SU-DHL-6 (cell line): ENCODE data around the gene USP12.

Source experiments
- H2AFZ ChIP-seq: fragments of 200-600 bp; sonication (generic); 2 replicates; pipeline ENCODE4 v1.6.1; 2014; ENCODE audit warnings: low read depth, mild to moderate bottlenecking, moderate library complexity, mixed read lengths, antibody characterized with exemption, low read length; ENCODE audit not compliant: severe bottlenecking
- H3F3A ChIP-seq: fragments of 200-600 bp; shearing (Covaris generic); 2 replicates; pipeline ENCODE4 v1.6.0; 2016; ENCODE audit warnings: antibody characterized with exemption, mild to moderate bottlenecking; ENCODE audit not compliant: insufficient read depth
- H3K27ac ChIP-seq: fragments of 200-600 bp; sonication (generic); 2 replicates; pipeline ENCODE4 v1.5.1; 2016; ENCODE audit warnings: low read depth, mild to moderate bottlenecking, low read length, moderate library complexity, mixed read lengths
- H3K27me3 ChIP-seq: fragments of 200-600 bp; sonication (generic), shearing (Covaris generic); 2 replicates; pipeline ENCODE4 v1.6.0; 2014; ENCODE audit warnings: mild to moderate bottlenecking, low read length
- H3K36me3 ChIP-seq: fragments of 200-600 bp; sonication (generic); 2 replicates; pipeline ENCODE4 v1.6.1; 2014; ENCODE audit warnings: mild to moderate bottlenecking, low read length, mixed read lengths
- H3K4me2 ChIP-seq: fragments of 300-600, 200-600 bp; shearing (Covaris generic), sonication (generic); 2 replicates; pipeline ENCODE4 v1.6.0; 2014; ENCODE audit warnings: low read length, low read depth, mild to moderate bottlenecking; ENCODE audit not compliant: poor library complexity, severe bottlenecking
- H3K4me3 ChIP-seq: fragments of 200-600 bp; sonication (generic); 2 replicates; pipeline ENCODE4 v1.5.1; 2014; ENCODE audit warnings: antibody characterized with exemption, low read length, mild to moderate bottlenecking, mixed read lengths; ENCODE audit not compliant: insufficient read depth, poor library complexity, severe bottlenecking
- H3K79me2 ChIP-seq: fragments of 200-600 bp; sonication (generic); 2 replicates; pipeline ENCODE4 v1.6.1; 2014; ENCODE audit warnings: mild to moderate bottlenecking, low read length, moderate library complexity; ENCODE audit not compliant: insufficient read depth
- H3K9ac ChIP-seq: fragments of 200-600 bp; sonication (generic); 2 replicates; pipeline ENCODE4 v1.7.0; 2014; ENCODE audit warnings: mild to moderate bottlenecking, low read length
- H3K9me2 ChIP-seq: fragments of 200-600 bp; sonication (generic); replicated peaks from 2 replicates; pipeline ENCODE4 v1.6.1; 2014; ENCODE audit warnings: low read length; ENCODE audit not compliant: insufficient read depth
- H3K9me3 ChIP-seq: fragments of 200-600 bp; sonication (generic); 2 replicates; pipeline ENCODE4 v1.6.1; 2014; ENCODE audit warnings: low read length, mixed read lengths; ENCODE audit not compliant: insufficient read depth
- H4K20me1 ChIP-seq: fragments of 200-600 bp; sonication (generic); 2 replicates; pipeline ENCODE4 v1.6.1; 2014; ENCODE audit warnings: low read depth, mild to moderate bottlenecking, antibody characterized with exemption, low read length, moderate library complexity, mixed read lengths
- EZH2phosphoT487 ChIP-seq: fragments of 200-600 bp; sonication (generic), shearing (Covaris generic); conservative IDR thresholded peaks from 2 replicates; pipeline ENCODE4 v1.6.1; 2018; ENCODE audit warnings: mild to moderate bottlenecking, antibody characterized with exemption, low read length, moderate library complexity, mixed read lengths
- TF ChIP-seq, protein P1 (sequence below): fragments of 200-600 bp; sonication (generic); IDR thresholded peaks from one replicate; pipeline ENCODE4 v1.5.1; 2017; ENCODE audit warnings: antibody characterized with exemption, mild to moderate bottlenecking, low read length, moderate library complexity; ENCODE audit not compliant: insufficient read depth, poor library complexity, severe bottlenecking

USP12 gene

DNA sequence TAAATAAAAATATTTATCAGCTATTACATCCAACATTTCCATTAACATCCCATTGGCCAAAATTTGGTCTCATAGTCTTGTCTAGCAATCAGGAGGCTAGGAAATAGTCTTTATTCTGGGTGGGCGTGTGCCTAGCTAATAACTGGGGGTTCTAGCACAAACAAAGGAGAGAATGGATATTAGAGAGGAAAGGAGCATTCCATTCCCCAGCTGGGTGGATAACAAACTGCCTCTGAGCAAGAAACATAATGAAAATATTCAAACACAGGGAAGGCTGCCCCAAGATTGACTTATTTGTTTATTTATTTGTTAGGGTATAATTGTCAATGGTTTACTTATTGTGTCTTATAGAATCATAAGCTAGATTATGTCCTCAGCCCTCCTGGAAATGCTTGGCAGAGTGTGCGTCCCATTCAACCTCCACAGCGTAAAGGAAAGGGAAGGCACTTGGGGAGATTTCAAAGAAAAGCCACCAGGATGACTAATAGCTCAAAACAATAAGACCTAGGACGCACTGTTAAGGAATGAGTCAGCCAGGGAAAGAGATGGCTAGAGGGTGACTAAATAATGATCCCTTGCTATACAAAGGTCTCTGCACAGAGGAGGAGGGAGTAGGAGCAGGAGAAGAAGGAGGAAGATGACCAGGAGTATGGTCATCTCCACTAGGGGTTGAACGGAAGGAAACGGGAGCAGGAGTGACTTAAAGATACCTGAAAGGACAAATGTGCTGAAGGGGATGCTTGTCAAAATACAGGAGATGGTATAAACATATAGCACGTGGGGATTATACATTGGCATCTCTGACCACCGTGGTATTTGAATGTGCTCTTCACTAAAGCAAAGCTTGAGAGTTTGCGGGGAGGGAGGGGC lies 23.5 kb upstream of the USP12 start:
- Histone ChIP-seq H3K27me3 (no peaks in the 10 kb centered on the region), H3F3A (no peaks in the 10 kb centered on the region), H3K4me3 (no peak overlapping the region), H2AFZ (no peak overlapping the region), H3K36me3 (no peaks in the 10 kb centered on the region), H3K9me2 (no peaks in the 10 kb centered on the region), H3K9ac (no peak overlapping the region), H3K4me2 (no peak overlapping the region), H4K20me1 (no peaks in the 10 kb centered on the region), H3K9me3 (no peaks in the 10 kb centered on the region), H3K79me2 (no peaks in the 10 kb centered on the region), H3K27ac (no peak overlapping the region)
- no peak for TF ChIP-seq EZH2phosphoT487
- TF ChIP-seq, protein P1, sequence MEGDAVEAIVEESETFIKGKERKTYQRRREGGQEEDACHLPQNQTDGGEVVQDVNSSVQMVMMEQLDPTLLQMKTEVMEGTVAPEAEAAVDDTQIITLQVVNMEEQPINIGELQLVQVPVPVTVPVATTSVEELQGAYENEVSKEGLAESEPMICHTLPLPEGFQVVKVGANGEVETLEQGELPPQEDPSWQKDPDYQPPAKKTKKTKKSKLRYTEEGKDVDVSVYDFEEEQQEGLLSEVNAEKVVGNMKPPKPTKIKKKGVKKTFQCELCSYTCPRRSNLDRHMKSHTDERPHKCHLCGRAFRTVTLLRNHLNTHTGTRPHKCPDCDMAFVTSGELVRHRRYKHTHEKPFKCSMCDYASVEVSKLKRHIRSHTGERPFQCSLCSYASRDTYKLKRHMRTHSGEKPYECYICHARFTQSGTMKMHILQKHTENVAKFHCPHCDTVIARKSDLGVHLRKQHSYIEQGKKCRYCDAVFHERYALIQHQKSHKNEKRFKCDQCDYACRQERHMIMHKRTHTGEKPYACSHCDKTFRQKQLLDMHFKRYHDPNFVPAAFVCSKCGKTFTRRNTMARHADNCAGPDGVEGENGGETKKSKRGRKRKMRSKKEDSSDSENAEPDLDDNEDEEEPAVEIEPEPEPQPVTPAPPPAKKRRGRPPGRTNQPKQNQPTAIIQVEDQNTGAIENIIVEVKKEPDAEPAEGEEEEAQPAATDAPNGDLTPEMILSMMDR: no peak

GRCh38 chr13:27194209-27194608 lies 22.6 kb upstream of the USP12 start:
- H3K9me3 ChIP-seq: no peaks in the 10 kb centered on the region
- no peaks in the 10 kb centered on the region for H3K27me3 ChIP-seq
- H3F3A ChIP-seq: no peaks in the 10 kb centered on the region
- no peak overlapping the region for H3K4me3 ChIP-seq
- H3K36me3 ChIP-seq: no peaks in the 10 kb centered on the region
- H3K9me2 ChIP-seq: no peaks in the 10 kb centered on the region
- H3K27ac ChIP-seq: no peak overlapping the region
- no peak overlapping the region for H2AFZ ChIP-seq
- H3K9ac ChIP-seq: no peak overlapping the region
- H4K20me1 ChIP-seq: no peaks in the 10 kb centered on the region
- no peak overlapping the region for H3K4me2 ChIP-seq
- TF ChIP-seq EZH2phosphoT487: no peak
- TF ChIP-seq, protein P1: no peak
- no peaks in the 10 kb centered on the region for H3K79me2 ChIP-seq

DNA sequence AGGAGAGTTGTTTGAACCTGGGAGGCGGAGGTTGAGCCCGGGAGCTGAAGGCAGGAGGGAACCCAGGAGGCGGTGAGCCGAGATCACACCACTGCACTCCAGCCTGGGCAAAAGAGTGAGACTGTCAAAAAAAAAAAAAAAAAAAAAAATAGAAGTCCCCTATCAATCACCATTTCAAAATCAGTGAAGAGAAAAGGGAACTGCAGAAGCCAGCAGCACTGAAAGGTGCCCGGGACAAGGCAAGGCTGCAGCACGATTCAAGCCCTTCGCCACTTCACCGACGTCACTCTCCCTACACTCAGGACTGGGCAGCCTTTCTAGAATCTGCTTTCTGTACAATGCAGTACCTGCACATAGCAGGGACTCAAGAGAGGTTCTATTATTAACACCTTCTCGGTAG lies 21.9 kb upstream of the USP12 start:
- Histone ChIP-seq H3K9ac (no peak overlapping the region), H3K79me2 (no peaks in the 10 kb centered on the region), H3K27me3 (no peaks in the 10 kb centered on the region), H3K9me2 (no peaks in the 10 kb centered on the region), H3K36me3 (no peaks in the 10 kb centered on the region), H2AFZ (no peak overlapping the region), H3K4me2 (no peak overlapping the region), H3F3A (no peaks in the 10 kb centered on the region), H3K9me3 (no peaks in the 10 kb centered on the region), H3K4me3 (no peak overlapping the region), H4K20me1 (no peaks in the 10 kb centered on the region), H3K27ac (no peak overlapping the region)
- TF ChIP-seq, protein P1: no peak
- TF ChIP-seq EZH2phosphoT487: no peak
